Smooth muscle cell (in vitro differentiated cells): ENCODE measurements around the gene COMMD6. TPM values are rescaled to one million over a fixed set of nuclear protein-coding genes. Genes with fewer than 3 reads are reported as not detected.

Source experiments
- DNase-seq: peaks from one replicate; lab custom pipeline; 2025; ENCODE audit not compliant: unreplicated experiment; lab: John Stamatoyannopoulos, UW
- H2AFZ ChIP-seq: fragments of 200-600 bp; sonication (generic); 2 replicates; pipeline ENCODE4 v1.6.0; 2016; ENCODE audit warnings: antibody characterized with exemption, low read depth, mild to moderate bottlenecking
- H3F3A ChIP-seq: fragments of 200-600 bp; sonication (generic); 2 replicates; pipeline ENCODE4 v1.6.0; 2017; ENCODE audit warnings: antibody characterized with exemption, low read depth
- H3K27ac ChIP-seq: fragments of 200-600 bp; sonication (generic); 2 replicates; pipeline ENCODE4 v1.5.1; 2016; ENCODE audit warnings: low read depth, mild to moderate bottlenecking
- H3K27me3 ChIP-seq: fragments of 200-600 bp; sonication (generic); 2 replicates; pipeline ENCODE4 v1.6.1; 2016; ENCODE audit warnings: low read depth, mild to moderate bottlenecking
- H3K36me3 ChIP-seq: fragments of 200-600 bp; sonication (generic); 2 replicates; pipeline ENCODE4 v1.5.1; 2016; ENCODE audit warnings: low read depth
- H3K4me1 ChIP-seq: fragments of 200-600 bp; sonication (generic); 2 replicates; pipeline ENCODE4 v1.5.1; 2016; ENCODE audit warnings: low read depth
- H3K4me2 ChIP-seq: fragments of 200-600 bp; sonication (generic); 2 replicates; pipeline ENCODE4 v1.6.0; 2016; ENCODE audit warnings: mild to moderate bottlenecking
- H3K4me3 ChIP-seq: fragments of 200-600 bp; sonication (generic); 2 replicates; pipeline ENCODE4 v1.5.1; 2016; ENCODE audit warnings: mild to moderate bottlenecking
- H3K79me2 ChIP-seq: fragments of 200-600 bp; sonication (generic); 2 replicates; pipeline ENCODE4 v1.6.0; 2016; ENCODE audit warnings: low read depth, mild to moderate bottlenecking
- H3K9ac ChIP-seq: fragments of 200-600 bp; sonication (generic); 2 replicates; pipeline ENCODE4 v1.6.0; 2016; ENCODE audit warnings: low read depth
- H3K9me3 ChIP-seq: fragments of 200-600 bp; sonication (generic); replicated peaks from 2 replicates; pipeline ENCODE4 v1.5.1; 2016; ENCODE audit warnings: low read depth
- H4K20me1 ChIP-seq: fragments of 200-600 bp; sonication (generic); 2 replicates; pipeline ENCODE4 v1.6.0; 2016; ENCODE audit warnings: low read depth
- CTCF ChIP-seq: fragments of 200-600 bp; sonication (generic); IDR thresholded peaks from 2 replicates; pipeline ENCODE4 v1.5.1; 2017; ENCODE audit warnings: borderline replicate concordance, mild to moderate bottlenecking, antibody characterized with exemption; ENCODE audit not compliant: insufficient read depth, poor library complexity, severe bottlenecking
- WGBS: methylation state at CpG from one replicate; pipeline ENCODE4 v1.1.7; 2016; ENCODE audit warnings: low lambda C conversion rate; 5-methylcytosine and 5-hydroxymethylcytosine counted together
- polyA plus RNA-seq: library from polyadenylated mRNA; unstranded; fragments of >200 nt; fragmentation: Nextera tagmentation; extraction: Ambion mirVana; gene quantifications from 2 replicates; pipeline ENCODE4 v1.2.1, GENCODE V29; 2016
- total RNA-seq: library from RNA; depleted of rRNA; stranded (reverse); fragments of >200 nt; gene quantifications from 2 replicates; pipeline ENCODE4 v1.2.3, GENCODE V29; 2014

The COMMD6 gene
- total and polyA plus RNA-seq, 2 experiments from 2014 or later = 270 to 291 TPM

DNA sequence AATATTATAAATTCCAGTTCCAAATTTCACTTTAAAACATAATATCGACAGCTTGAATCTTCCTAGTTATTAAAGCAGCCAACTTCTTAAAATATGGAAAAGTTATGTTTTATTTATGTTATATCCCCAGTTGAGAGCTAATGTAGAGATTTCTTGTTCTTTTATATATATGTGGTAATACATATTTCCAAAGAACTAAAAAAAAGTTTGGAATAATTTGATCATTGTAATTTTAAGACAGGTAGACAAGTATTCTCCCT, 54.9 kb downstream of the COMMD6 start:
- Histone ChIP-seq H3K36me3 (no peaks in the 10 kb centered on the region), H3F3A (peaks cover 10% of the 10 kb centered on the region), H3K4me1 (peaks cover 22% of the 10 kb centered on the region), H3K27me3 (no peaks in the 10 kb centered on the region), H2AFZ (peak overlapping the region; percentile 56), H3K27ac (peak overlapping the region; percentile 47), H3K9me3 (no peaks in the 10 kb centered on the region), H3K4me3 (peak overlapping the region; percentile 90), H4K20me1 (peaks cover 27% of the 10 kb centered on the region), H3K4me2 (peak overlapping the region; percentile 96), H3K79me2 (peaks cover 17% of the 10 kb centered on the region), H3K9ac (peak overlapping the region; percentile 48)
- TF ChIP-seq CTCF = no peak
- DNase-seq = no peak
- WGBS = 0% methylated on average over 1 of the region's 1 CpG

- TF ChIP-seq CTCF = peak; percentile 78
- peak within 1 kb of the TSS; percentile 47 for H3K27ac ChIP-seq
Measured at GRCh38 chr13:75482070-75482819, 55.4 kb downstream of the COMMD6 start, which contains the start of gene TBC1D4. Gene TBC1D4, minus strand, starts transcription at chr13:75482169. Its CDS starts 402 bp downstream, at chr13:75481767.

GRCh38 chr13:75481176-75482069, 56.2 kb downstream of the COMMD6 start:
- Histone ChIP-seq H3K79me2 (peaks cover 26% of the 10 kb centered on the region), H3K4me2 (peak overlapping the region; percentile 96), H3K9me3 (no peaks in the 10 kb centered on the region), H3K36me3 (no peaks in the 10 kb centered on the region), H3K27me3 (no peaks in the 10 kb centered on the region), H4K20me1 (peaks cover 37% of the 10 kb centered on the region), H3F3A (no peaks in the 10 kb centered on the region), H3K9ac (no peak overlapping the region), H3K4me3 (peak overlapping the region; percentile 90), H2AFZ (peak overlapping the region; percentile 56), H3K4me1 (peaks cover 22% of the 10 kb centered on the region), H3K27ac (no peak overlapping the region)
- DNase-seq = peak; percentile 43
- whole genome bisulfite sequencing = under 1% methylated on average over 88 of the region's 100 CpGs
- no peak for TF ChIP-seq CTCF

More at GRCh38 chr13:75482070-75482819, 55.4 kb downstream of the COMMD6 start, which contains the start of gene TBC1D4:
- Histone ChIP-seq H3K4me3 (peak within 1 kb of the TSS; percentile 90), H3K4me1 (peaks cover 22% of the 10 kb centered on the region), H3K4me2 (peak within 1 kb of the TSS; percentile 96), H2AFZ (peak within 1 kb of the TSS; percentile 56), H3K9me3 (no peaks in the 10 kb centered on the region), H3K9ac (peak within 1 kb of the TSS; percentile 48), H4K20me1 (peaks cover 31% of the 10 kb centered on the region), H3K27me3 (no peaks in the 10 kb centered on the region), H3F3A (peaks cover 7% of the 10 kb centered on the region), H3K79me2 (peaks cover 19% of the 10 kb centered on the region), H3K36me3 (no peaks in the 10 kb centered on the region)
- peak; percentile 59 for DNase-seq
- 1% methylated on average over 55 of the region's 58 CpGs for WGBS
